CD4-positive, alpha-beta memory T cell (primary cell): ENCODE measurements around the gene ACOXL. TPM values are rescaled to one million over a fixed set of nuclear protein-coding genes. Genes with fewer than 3 reads are reported as not detected.

Experiments used
- CTCF ChIA-PET: fragments of 350-600 bp; sonication (Branson Sonifier 250); formaldehyde crosslinking; loops from one replicate; lab custom pipeline; 2021; ENCODE audit warnings: inconsistent platforms; ENCODE audit not compliant: partially characterized antibody; lab: Charles Lee
- POLR2A ChIA-PET: fragments of 350-600 bp; sonication (Branson Sonifier 250); formaldehyde crosslinking; loops from one replicate; lab custom pipeline; 2021; ENCODE audit not compliant: partially characterized antibody; lab: Charles Lee
- DNase-seq, 5 donors: peaks; one replicate each; pipeline versions ENCODE4 v3.0.0 to v3.0.0-alpha.2; 2020 to 2022; ENCODE audit warnings: mixed read lengths in 1 of 5
- H3K27ac ChIP-seq: one replicate; pipeline ENCODE4 v1.7.0; 2013; ENCODE audit warnings: low read depth, low read length
- H3K27me3 ChIP-seq: 2 replicates; pipeline ENCODE4 v1.7.0; 2013; ENCODE audit warnings: mild to moderate bottlenecking, low read length, moderate library complexity; ENCODE audit not compliant: insufficient read depth
- H3K36me3 ChIP-seq: 2 replicates; pipeline ENCODE4 v1.7.0; 2013; ENCODE audit warnings: mild to moderate bottlenecking, low read length, moderate library complexity; ENCODE audit not compliant: insufficient read depth
- H3K4me1 ChIP-seq: 2 replicates; pipeline ENCODE4 v1.7.0; 2013; ENCODE audit warnings: mild to moderate bottlenecking, low read length, moderate library complexity; ENCODE audit not compliant: insufficient read depth
- H3K4me3 ChIP-seq, 2 donors: one replicate each; pipeline ENCODE4 v1.7.0; 2013; ENCODE audit warnings: low read length in 2 of 2, mild to moderate bottlenecking in 1 of 2
- H3K9me3 ChIP-seq, 2 donors: one replicate each; pipeline ENCODE4 v1.7.0; 2013; ENCODE audit warnings: low read length in 2 of 2, control low read depth in 1 of 2; ENCODE audit not compliant: control insufficient read depth in 1 of 2
- H3K27ac Mint-ChIP-seq, 7 donors: one replicate each; pipeline ENCODE4 v1.8.0; 2020 to 2021; ENCODE audit warnings: mixed read lengths in 7 of 7, mild to moderate bottlenecking in 6 of 7, inconsistent platforms in 3 of 7, moderate library complexity in 3 of 7
- H3K27me3 Mint-ChIP-seq, 2 donors: one replicate each; pipeline ENCODE4 v1.8.0; 2020 to 2021; ENCODE audit warnings: mixed read lengths in 2 of 2
- H3K36me3 Mint-ChIP-seq, 2 donors: one replicate each; pipeline ENCODE4 v1.8.0; 2020 to 2021; ENCODE audit warnings: mixed read lengths in 2 of 2, inconsistent platforms in 1 of 2, mild to moderate bottlenecking in 1 of 2
- H3K4me1 Mint-ChIP-seq, 4 donors: one replicate each; pipeline ENCODE4 v1.8.0; 2020 to 2021; ENCODE audit warnings: mixed read lengths in 4 of 4, mild to moderate bottlenecking in 1 of 4
- H3K4me3 Mint-ChIP-seq, 8 donors: one replicate each; pipeline ENCODE4 v1.8.0; 2020 to 2021; ENCODE audit warnings: mixed read lengths in 8 of 8, mild to moderate bottlenecking in 7 of 8, moderate library complexity in 6 of 8, inconsistent platforms in 3 of 8
- H3K9me3 Mint-ChIP-seq, 8 donors: one replicate each; pipeline ENCODE4 v1.8.0; 2020 to 2021; ENCODE audit warnings: mixed read lengths in 8 of 8, mild to moderate bottlenecking in 5 of 8, inconsistent platforms in 3 of 8, moderate library complexity in 1 of 8
- intact Hi-C: fragments of 100-400 bp; cut with micrococcal nuclease; formaldehyde crosslinking; loops from one replicate; pipeline ENCODE4 v1.15.1; 2023
- polyA plus RNA-seq, 2 donors: library from polyadenylated mRNA; unstranded; fragments of 300-500 nt; fragmentation: Illumina TruSeq; gene quantifications; one replicate each; pipeline ENCODE4 v1.2.3, GENCODE V29; 2021
- total RNA-seq, 2 experiments: library from RNA; stranded (reverse); gene quantifications; one replicate each; pipeline ENCODE4 v1.2.3, GENCODE V29; 2021

The ACOXL gene
- total and polyA plus RNA-seq, 4 experiments from 2014 or later: not detected

GRCh38 chr2:111143107-111143842, 410.9 kb downstream of the ACOXL start:
- H3K27me3 Mint-ChIP-seq: no peaks in the 10 kb centered on the region
- H3K36me3 Mint-ChIP-seq: peaks cover 25 to 33% of the 10 kb centered on the region in 2 donors
- intact Hi-C loops: no loop called here
- H3K9me3 Mint-ChIP-seq: no peaks in the 10 kb centered on the region
- H3K4me3 ChIP-seq: no peak overlapping the region
- no peaks in the 10 kb centered on the region for H3K9me3 ChIP-seq
- peaks cover 0 to 9% (median 4%) of the 10 kb centered on the region in 4 donors for H3K4me1 Mint-ChIP-seq
- H3K27ac ChIP-seq: no peak overlapping the region
- H3K27me3 ChIP-seq: no peaks in the 10 kb centered on the region
- DNase-seq: no peak
- H3K4me1 ChIP-seq: no peaks in the 10 kb centered on the region
- no peak overlapping the region for H3K4me3 Mint-ChIP-seq
- H3K36me3 ChIP-seq: peaks cover 3% of the 10 kb centered on the region
- no peak overlapping the region for H3K27ac Mint-ChIP-seq
- ChIA-PET POLR2A (no interaction called here), CTCF (interaction anchor here (1.5 kb wide), 1 partner anchor 8 kb away, joined by 3 read pairs; no protein-coding TSS in a partner anchor)

DNA sequence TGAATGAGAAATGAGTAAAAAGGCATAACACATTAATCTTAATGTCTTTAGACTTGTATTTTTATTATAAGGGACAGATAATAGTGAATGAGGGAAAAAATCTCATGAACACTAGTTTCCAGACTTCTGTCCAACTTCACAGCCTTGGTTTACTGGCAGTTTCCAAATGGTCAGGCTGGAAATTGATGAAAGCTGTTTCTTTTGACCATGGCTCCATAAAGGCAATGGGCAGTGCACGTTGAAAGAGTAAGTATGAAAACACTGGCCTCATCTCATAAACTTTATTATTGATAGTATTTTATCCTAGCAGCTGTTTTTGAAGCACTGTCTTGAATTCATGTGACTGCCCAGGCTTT, 411.4 kb downstream of the ACOXL start:
- H3K27ac ChIP-seq: no peak overlapping the region
- H3K4me3 ChIP-seq: no peak overlapping the region
- H3K4me1 Mint-ChIP-seq: peaks cover 0 to 9% (median 4%) of the 10 kb centered on the region in 4 donors
- H3K4me1 ChIP-seq: no peaks in the 10 kb centered on the region
- no peaks in the 10 kb centered on the region for H3K27me3 Mint-ChIP-seq
- CTCF ChIA-PET: interaction anchor here (1.2 to 1.5 kb wide), 2 partner anchors 9 to 11 kb away, joined by 3 read pairs; no protein-coding TSS in a partner anchor
- no peaks in the 10 kb centered on the region for H3K9me3 ChIP-seq
- peaks cover 25 to 33% of the 10 kb centered on the region in 2 donors for H3K36me3 Mint-ChIP-seq
- no peaks in the 10 kb centered on the region for H3K9me3 Mint-ChIP-seq
- no peaks in the 10 kb centered on the region for H3K27me3 ChIP-seq
- no peak overlapping the region for H3K27ac Mint-ChIP-seq
- peaks cover 3% of the 10 kb centered on the region for H3K36me3 ChIP-seq
- intact Hi-C loops: no loop called here
- DNase-seq: no peak
- POLR2A ChIA-PET: interaction anchor here (0.9 kb wide), 1 partner anchor 24 kb away, joined by 3 read pairs; the partner anchor contains the start of gene BCL2L11
- H3K4me3 Mint-ChIP-seq: no peak overlapping the region

DNA sequence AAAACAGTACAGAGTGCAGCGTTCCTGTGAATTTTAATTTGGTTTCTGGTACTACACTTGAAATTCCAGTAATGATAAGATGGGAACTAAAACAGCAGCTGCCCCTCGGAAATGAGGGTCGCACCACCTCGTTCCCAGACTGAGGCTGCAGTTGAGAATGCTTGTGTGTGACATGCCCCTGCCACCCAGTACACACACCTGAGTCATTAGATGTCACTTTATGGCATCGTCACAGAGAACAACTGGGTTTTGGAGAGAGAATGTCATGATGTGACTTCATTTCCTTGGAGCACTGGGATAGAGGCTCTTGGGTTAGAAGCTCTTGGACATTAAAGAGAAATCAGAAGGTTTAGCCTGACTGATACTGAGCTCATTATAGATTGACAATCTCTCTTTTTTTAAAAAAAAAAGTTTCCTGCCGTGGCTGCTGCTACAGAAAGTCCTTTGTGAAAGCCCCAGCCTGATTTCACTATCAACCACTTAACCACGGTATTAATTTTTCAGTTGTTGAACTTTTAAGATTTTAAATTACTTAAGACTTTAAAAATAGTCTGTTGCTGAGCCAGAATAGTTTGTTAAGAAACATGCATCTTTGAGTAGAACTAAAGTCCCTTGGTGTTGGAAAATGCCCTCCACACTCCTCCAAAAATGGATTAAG, 412.9 kb downstream of the ACOXL start:
- no peaks in the 10 kb centered on the region for H3K27me3 Mint-ChIP-seq
- H3K36me3 ChIP-seq: no peaks in the 10 kb centered on the region

GRCh38 chr2:111145951-111146350, 413.6 kb downstream of the ACOXL start:
- Mint-ChIP-seq H3K27me3 (no peaks in the 10 kb centered on the region), H3K4me3 (no peak overlapping the region), H3K27ac (no peak overlapping the region), H3K36me3 (peaks cover 19 to 26% of the 10 kb centered on the region in 2 donors), H3K9me3 (no peaks in the 10 kb centered on the region), H3K4me1 (peaks cover 0 to 8% (median 6%) of the 10 kb centered on the region in 4 donors)
- DNase-seq: no peak
- ChIA-PET POLR2A (no interaction called here), CTCF (interaction anchor here (0.7 kb wide), 1 partner anchor 25 kb away, joined by 3 read pairs; the partner anchor contains the start of gene BCL2L11)
- Histone ChIP-seq H3K27me3 (no peaks in the 10 kb centered on the region), H3K4me1 (no peaks in the 10 kb centered on the region), H3K4me3 (no peak overlapping the region), H3K9me3 (no peaks in the 10 kb centered on the region), H3K27ac (no peak overlapping the region), H3K36me3 (no peaks in the 10 kb centered on the region)
- intact Hi-C loops: no loop called here

More for the DNA sequence above, 412.9 kb downstream of the ACOXL start:
- Mint-ChIP-seq H3K4me3 (no peak overlapping the region), H3K4me1 (peaks cover 0 to 11% (median 6%) of the 10 kb centered on the region in 4 donors), H3K27ac (no peak overlapping the region), H3K9me3 (no peaks in the 10 kb centered on the region), H3K36me3 (peaks cover 21 to 26% of the 10 kb centered on the region in 2 donors)
- no peak overlapping the region for H3K4me3 ChIP-seq
- H3K9me3 ChIP-seq: no peaks in the 10 kb centered on the region
- no peaks in the 10 kb centered on the region for H3K4me1 ChIP-seq
- no peak for DNase-seq
- intact Hi-C loops: no loop called here
- H3K27ac ChIP-seq: no peak overlapping the region
- ChIA-PET CTCF (interaction anchor here (1.5 kb wide), 1 partner anchor 10 kb away, joined by 3 read pairs; no protein-coding TSS in a partner anchor), POLR2A (interaction anchor here (0.6 to 0.9 kb wide), 2 partner anchors 22 to 377 kb away, joined by 3 to 4 read pairs; no protein-coding TSS in a partner anchor)
- no peaks in the 10 kb centered on the region for H3K27me3 ChIP-seq

- Histone ChIP-seq H3K4me1 (no peaks in the 10 kb centered on the region), H3K27ac (no peak overlapping the region), H3K4me3 (no peak overlapping the region), H3K27me3 (no peaks in the 10 kb centered on the region), H3K36me3 (peaks cover 12% of the 10 kb centered on the region), H3K9me3 (no peaks in the 10 kb centered on the region)
- intact Hi-C loops: no loop called here
- Mint-ChIP-seq H3K27me3 (no peaks in the 10 kb centered on the region), H3K4me3 (no peak overlapping the region), H3K36me3 (peaks cover 35 to 44% of the 10 kb centered on the region in 2 donors), H3K9me3 (no peaks in the 10 kb centered on the region), H3K27ac (peak overlapping the region in 1 of 7 donors; percentile 43), H3K4me1 (peaks cover 0 to 7% (median 5%) of the 10 kb centered on the region in 4 donors)
- CTCF ChIA-PET: no interaction called here
- DNase-seq: no peak
- POLR2A ChIA-PET: no interaction called here
Measured at GRCh38 chr2:111148225-111148873, 416.0 kb downstream of the ACOXL start.

- H3K9me3 ChIP-seq: no peaks in the 10 kb centered on the region
- Mint-ChIP-seq H3K4me1 (peaks cover 0 to 9% (median 5%) of the 10 kb centered on the region in 4 donors), H3K27ac (no peak overlapping the region), H3K27me3 (no peaks in the 10 kb centered on the region), H3K36me3 (peaks cover 37 to 49% of the 10 kb centered on the region in 2 donors), H3K4me3 (no peak overlapping the region), H3K9me3 (no peaks in the 10 kb centered on the region)
- H3K4me1 ChIP-seq: no peaks in the 10 kb centered on the region
- intact Hi-C loops: no loop called here
- H3K36me3 ChIP-seq: peaks cover 12% of the 10 kb centered on the region
- ChIA-PET CTCF (no interaction called here), POLR2A (no interaction called here)
- H3K27ac ChIP-seq: no peak overlapping the region
- DNase-seq: no peak
- H3K4me3 ChIP-seq: no peak overlapping the region
- H3K27me3 ChIP-seq: no peaks in the 10 kb centered on the region
Measured at GRCh38 chr2:111148925-111149324, 416.6 kb downstream of the ACOXL start.
